ENCODE data around the gene CADM1.

DNA sequence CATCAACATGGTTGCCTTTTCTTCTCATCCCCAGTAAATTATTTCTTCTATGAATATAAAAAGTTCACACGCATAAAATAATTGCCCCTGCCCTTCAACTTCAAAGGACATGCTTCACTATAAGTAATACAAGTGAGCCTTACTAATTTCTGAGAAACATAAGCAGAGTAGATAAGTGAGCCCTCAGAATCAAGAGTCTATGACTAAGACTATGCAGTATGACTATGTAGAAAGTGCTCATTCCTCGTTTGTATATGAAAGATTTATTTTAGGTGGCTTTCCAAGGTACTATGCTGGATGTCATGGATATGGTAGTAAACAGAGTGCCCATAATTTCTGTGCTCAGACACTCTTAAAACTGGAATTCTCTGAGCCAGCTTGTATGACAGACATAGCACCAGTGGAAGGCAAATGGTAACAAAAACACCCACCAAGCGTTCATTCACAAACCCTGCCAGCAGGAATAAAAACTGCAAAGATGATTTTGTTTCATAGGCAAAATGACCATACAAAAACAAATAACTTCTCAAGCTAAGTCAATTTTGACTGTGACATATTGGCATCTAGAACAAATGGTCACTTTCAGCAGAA, 189.8 kb downstream of the CADM1 start:
- no peak for TF ChIP-seq EZH2 (IDR thresholded peaks at IDR 0.05)
- TF ChIP-seq POLR2AphosphoS5 (IDR thresholded peaks at IDR 0.05; ENCODE audit: borderline replicate concordance, low read depth, low read length): no peak
- no peak for TF ChIP-seq FOXP2 (optimal IDR thresholded peaks at IDR 0.05; ENCODE audit: control extremely low read depth, extremely low read length, insufficient read depth)

Measured in SK-N-MC (cell line).